Fibroblast of pulmonary artery (primary cell): ENCODE measurements around the gene ADRA2A.

Experiments
- DNase-seq: peaks from one replicate; pipeline ENCODE4 v3.0.0-alpha.2; 2010; ENCODE audit warnings: low read depth
- H3K4me3 ChIP-seq: replicated peaks from 2 replicates; pipeline ENCODE4 v1.5.1; 2011; ENCODE audit warnings: low read depth, mild to moderate bottlenecking, control low read depth, low read length, moderate library complexity
- TF ChIP-seq, protein P1 (sequence below): IDR thresholded peaks from 2 replicates; pipeline ENCODE4 v1.5.1; 2011; ENCODE audit warnings: mild to moderate bottlenecking, control low read depth, low read length, inconsistent platforms; ENCODE audit errors: missing control alignments

The ADRA2A gene

DNA sequence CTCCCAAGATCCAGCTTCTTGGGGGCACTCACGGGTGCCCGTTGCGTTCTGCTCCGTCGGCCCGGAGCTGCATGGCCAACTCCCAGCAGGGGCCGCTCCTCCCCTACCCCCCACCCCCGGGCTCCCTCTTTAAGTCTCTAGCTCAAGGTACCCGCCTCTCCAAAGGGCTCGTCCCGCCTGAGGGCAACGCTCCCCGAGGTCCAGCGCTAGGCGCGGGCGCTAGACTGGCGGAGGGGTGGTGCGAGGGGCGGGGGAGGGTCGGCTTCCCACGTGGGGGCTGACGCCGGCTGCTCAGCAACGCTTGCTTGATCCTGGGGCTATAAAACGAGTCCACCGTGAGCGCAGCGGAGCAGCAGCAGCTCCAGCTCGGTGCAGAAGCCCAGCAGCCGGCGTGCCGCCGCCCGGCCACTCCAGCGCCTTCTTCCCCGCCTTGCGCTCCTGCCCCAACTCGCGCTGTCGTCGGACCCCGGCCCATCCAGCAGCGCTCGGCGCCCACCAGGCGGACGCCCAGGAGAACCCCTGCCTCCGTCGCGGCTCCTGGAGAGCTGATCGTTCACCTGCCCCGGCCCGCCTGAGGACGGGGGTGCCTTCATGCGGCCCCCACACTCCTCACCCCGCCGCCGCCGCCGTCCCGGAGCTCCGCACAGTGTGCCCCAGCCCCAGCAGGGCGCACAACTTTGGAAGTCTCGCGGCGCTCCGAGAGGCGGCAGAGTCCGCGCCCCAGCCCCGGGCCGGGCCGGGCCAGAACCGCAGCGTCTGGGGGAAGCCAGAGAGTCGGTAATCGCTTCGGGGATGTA is at the start of gene ADRA2A:
ADRA2A (plus strand) TSS at position 348 of the 797 bp plus-strand sequence. CDS start 968 bp downstream, outside the sequence.
- peak; percentile 37 for DNase-seq
- peak within 1 kb of the TSS; percentile 48 for H3K4me3 ChIP-seq
- TF ChIP-seq, protein P1, sequence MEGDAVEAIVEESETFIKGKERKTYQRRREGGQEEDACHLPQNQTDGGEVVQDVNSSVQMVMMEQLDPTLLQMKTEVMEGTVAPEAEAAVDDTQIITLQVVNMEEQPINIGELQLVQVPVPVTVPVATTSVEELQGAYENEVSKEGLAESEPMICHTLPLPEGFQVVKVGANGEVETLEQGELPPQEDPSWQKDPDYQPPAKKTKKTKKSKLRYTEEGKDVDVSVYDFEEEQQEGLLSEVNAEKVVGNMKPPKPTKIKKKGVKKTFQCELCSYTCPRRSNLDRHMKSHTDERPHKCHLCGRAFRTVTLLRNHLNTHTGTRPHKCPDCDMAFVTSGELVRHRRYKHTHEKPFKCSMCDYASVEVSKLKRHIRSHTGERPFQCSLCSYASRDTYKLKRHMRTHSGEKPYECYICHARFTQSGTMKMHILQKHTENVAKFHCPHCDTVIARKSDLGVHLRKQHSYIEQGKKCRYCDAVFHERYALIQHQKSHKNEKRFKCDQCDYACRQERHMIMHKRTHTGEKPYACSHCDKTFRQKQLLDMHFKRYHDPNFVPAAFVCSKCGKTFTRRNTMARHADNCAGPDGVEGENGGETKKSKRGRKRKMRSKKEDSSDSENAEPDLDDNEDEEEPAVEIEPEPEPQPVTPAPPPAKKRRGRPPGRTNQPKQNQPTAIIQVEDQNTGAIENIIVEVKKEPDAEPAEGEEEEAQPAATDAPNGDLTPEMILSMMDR: no peak

DNA sequence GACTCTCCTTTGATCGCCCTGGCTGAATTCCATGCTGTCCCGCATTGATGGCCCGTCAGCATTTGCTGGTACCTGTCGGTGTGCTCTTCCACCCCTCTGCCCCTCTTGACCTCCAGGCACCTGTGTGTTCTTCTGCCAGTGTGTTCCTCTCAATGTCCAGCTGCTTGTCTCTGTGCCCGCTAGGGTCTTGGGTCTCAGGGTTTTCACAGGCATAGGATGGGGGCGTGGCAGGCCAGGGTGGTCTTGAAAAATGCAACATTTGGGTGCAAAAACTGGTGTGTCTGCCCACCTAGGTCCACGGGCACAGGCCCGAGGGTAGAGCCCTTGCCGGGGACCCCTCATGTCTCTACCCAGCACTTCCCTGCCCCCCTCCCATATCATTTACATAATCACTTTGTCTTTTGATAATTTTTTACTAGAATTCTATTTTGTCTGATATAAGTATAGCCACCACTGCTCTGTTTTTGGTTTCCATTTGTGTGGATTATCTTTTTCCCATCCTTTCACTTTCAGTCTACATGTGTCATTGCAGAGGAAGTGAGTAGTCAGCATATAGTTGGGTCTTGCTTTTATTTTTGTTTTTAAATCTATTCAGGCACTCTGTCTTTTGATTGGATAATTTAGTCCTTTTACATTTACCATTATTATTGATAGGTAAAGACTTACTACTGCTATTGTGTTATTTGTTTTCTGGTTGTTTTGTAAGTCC is 46.6 kb upstream of the ADRA2A start:
- no peak for DNase-seq
- no peak overlapping the region for H3K4me3 ChIP-seq
- TF ChIP-seq, protein P1: no peak

DNA sequence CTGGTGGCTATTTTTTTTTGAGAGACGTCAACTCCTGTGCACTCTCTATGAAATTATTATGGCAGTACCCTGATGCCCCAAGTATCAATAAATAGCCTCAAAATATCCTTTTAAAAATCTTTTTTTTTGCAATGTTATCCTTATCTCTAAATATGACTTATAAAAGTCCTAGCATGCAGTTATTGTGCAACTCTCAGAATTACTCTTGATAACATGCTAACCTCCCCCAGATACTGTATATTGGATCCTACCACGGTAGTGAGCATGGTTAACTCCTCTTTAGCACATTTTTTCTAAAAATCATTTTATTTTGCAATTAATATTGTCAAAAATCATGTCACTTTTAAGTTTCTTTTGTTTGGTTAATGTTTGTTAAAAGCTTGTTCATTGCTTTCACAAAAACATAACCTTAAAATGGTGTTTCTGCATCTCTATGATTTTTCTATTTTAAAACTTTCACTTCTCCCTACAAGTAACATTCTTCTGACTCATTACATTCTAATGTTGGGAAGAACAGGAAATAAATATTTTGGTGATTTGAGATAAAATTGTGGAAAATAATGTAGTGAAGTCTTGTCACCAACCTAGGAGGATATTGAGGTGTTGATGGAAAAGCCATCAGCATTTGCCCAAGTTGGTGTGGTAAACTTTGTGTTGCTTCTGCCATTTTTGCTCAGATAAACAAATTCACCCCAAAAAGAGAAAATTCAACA is 42.1 kb upstream of the ADRA2A start:
- peak; percentile 43 for DNase-seq
- TF ChIP-seq, protein P1: no peak
- H3K4me3 ChIP-seq: no peak overlapping the region

DNA sequence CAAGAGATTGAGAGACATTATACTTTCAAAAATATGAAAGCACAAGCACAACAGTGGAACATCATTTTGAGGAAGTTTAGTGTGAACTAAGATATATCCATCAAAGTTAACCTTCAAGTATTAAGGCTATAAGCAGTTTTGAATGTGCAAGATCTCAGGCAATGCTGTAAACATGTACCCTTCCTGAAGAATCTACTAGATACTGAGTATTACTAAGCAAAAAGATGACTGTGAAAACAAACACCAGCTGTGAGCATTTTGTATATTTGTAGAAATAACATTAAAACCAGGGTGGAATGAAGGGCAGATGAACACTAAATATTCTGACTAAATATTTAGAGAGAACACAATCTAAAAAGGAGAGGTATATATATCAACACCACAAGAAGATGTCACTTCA is 41.3 kb upstream of the ADRA2A start:
- no peak overlapping the region for H3K4me3 ChIP-seq
- TF ChIP-seq, protein P1: no peak
- peak; percentile 7 for DNase-seq

DNA sequence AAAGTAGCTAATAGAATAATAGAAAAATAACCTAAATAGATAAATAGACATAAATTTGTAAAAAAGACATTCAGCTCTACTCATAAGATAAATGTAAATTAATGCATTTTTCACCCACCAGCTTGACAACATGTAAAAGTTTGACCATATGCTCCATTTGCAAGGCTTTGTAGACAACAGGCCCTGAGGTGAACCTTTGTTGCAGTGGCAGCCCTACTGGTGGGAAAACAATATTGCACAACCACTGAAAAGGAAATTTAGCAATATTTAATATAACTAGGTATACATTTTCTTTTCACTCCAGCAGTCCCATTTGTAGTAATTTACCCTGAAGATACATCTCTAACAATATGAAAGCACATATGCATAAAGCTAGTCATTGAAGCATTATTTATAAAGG is 39.0 kb upstream of the ADRA2A start:
- TF ChIP-seq, protein P1: peak; percentile 41
- peak; percentile 20 for DNase-seq
- H3K4me3 ChIP-seq: no peak overlapping the region

DNA sequence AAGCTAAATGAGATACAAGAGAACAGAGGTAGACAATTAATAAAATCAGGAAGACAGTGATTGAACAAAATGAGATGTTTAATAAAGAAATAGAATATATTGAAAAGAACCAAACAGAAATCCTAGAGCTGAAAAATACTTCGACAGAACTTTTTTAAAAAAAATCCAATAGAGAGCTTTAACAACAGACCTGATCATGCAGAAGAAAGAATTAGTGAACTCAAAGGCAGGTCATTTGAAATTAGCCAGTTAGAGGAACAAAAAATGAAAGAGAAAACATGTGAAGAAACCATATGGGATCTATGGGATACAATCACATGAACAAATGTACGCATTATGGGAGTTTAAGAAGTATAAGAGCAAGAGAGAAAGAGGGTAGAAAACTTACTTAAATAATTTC is 37.3 kb upstream of the ADRA2A start:
- H3K4me3 ChIP-seq: no peak overlapping the region
- no peak for DNase-seq
- TF ChIP-seq, protein P1: no peak
